Erythroblast (primary cell): ENCODE measurements around the gene SLC36A4.

Experiments
- GATA1 ChIP-seq: IDR thresholded peaks from 2 replicates; pipeline ENCODE4 v1.6.1; 2011; ENCODE audit warnings: low read depth, mild to moderate bottlenecking, control low read depth, low read length, moderate library complexity
- POLR2A ChIP-seq: IDR thresholded peaks from 2 replicates; pipeline ENCODE4 v1.6.1; 2011; ENCODE audit warnings: mild to moderate bottlenecking, low read length

DNA sequence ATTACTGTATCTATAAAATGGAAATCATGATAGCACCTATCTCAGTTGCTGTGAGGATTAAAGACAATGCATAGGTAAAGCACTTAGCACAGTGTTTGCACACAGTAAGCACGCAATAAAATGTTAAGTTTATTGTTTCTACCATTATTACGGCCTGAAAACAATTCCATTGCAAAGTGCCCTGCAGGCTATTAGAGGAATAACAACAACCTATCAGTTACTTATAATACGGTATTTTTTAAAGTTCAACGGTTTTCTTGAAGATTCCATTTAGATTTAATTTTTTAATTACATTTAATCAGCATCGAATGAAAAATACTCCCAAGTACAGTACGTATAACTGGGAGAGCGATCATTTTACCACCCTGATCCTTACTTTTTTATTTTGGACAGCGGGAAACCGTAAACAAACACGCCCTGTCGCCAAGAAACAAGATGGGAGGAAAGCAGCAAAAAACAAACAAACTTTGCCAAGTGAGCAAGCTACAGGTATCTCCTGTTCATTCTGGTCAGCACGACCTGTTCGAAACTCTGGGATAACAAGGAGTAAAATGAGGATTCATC lies 893 bp downstream of the SLC36A4 start:
- TF ChIP-seq POLR2A (no peak), GATA1 (no peak)
